K562 (cell line): ENCODE measurements around the gene RBMX. TPM values are rescaled to one million over a fixed set of nuclear protein-coding genes. Genes with fewer than 3 reads are reported as not detected.
A peak's percentile ranks its signal among the peaks of the same experiment; 100 is the strongest.

Source experiments
- CBX5 ChIP-seq: IDR thresholded peaks from 2 replicates; pipeline ENCODE4 v1.6.1; 2014; ENCODE audit warnings: low read depth, borderline replicate concordance
- CREM ChIP-seq: IDR thresholded peaks from 2 replicates; pipeline ENCODE4 v1.6.1; 2014; ENCODE audit warnings: antibody characterized with exemption, low read depth
- FIP1L1 ChIP-seq: fragments of 200-400 bp; formaldehyde crosslinking; IDR thresholded peaks from 2 replicates; pipeline ENCODE4 v1.6.1; 2018; ENCODE audit warnings: mild to moderate bottlenecking, low read depth, low read length; ENCODE audit not compliant: poor library complexity, severe bottlenecking
- NFIC ChIP-seq: fragments of 450-650 bp; IDR thresholded peaks from 2 replicates; pipeline ENCODE4 v1.6.1; 2017; ENCODE audit warnings: mild to moderate bottlenecking, inconsistent platforms
- RBM22 ChIP-seq: fragments of 200-400 bp; formaldehyde crosslinking; IDR thresholded peaks from 2 replicates; pipeline ENCODE4 v1.6.1; 2018; ENCODE audit warnings: low read length, low read depth; ENCODE audit not compliant: poor library complexity, severe bottlenecking
- TOE1 ChIP-seq, 2 experiments: fragments of 450-650 bp in 1 of 2; sonication (generic) in 1 of 2; formaldehyde crosslinking in 1 of 2; IDR thresholded peaks; 2 replicates each; pipeline versions ENCODE4 v1.7.1 to v1.8.0; 2016 to 2022; ENCODE audit warnings: borderline replicate concordance in 2 of 2, mild to moderate bottlenecking in 2 of 2, antibody characterized with exemption in 1 of 2, inconsistent platforms in 1 of 2, low read depth in 1 of 2, missing genetic modification reagents in 1 of 2, moderate library complexity in 1 of 2
- YY1 ChIP-seq, 3 experiments: IDR thresholded peaks; 2 replicates each; pipeline ENCODE4 v1.6.1; 2011; ENCODE audit warnings: low read length in 2 of 3, mild to moderate bottlenecking in 2 of 3, moderate library complexity in 2 of 3, borderline replicate concordance in 1 of 3, control low read depth in 1 of 3, low read depth in 1 of 3; ENCODE audit not compliant: insufficient read depth in 3 of 3, insufficient replicate concordance in 2 of 3, control insufficient read depth in 1 of 3, insufficient read length in 1 of 3; ENCODE audit errors: extremely low read depth in 1 of 3
- ZBED1 ChIP-seq: IDR thresholded peaks from 2 replicates; pipeline ENCODE4 v1.6.1; 2014
- ZKSCAN3 ChIP-seq: fragments of 250-450 bp; sonication (Bioruptor Pico); IDR thresholded peaks from 2 replicates; pipeline ENCODE4 v1.4.0; 2020
- ZNF79 ChIP-seq: fragments of 250-450 bp; sonication (Bioruptor Pico); IDR thresholded peaks from 2 replicates; pipeline ENCODE4 v1.4.0; 2020; ENCODE audit warnings: low read depth, mild to moderate bottlenecking, moderate library complexity
- polyA plus RNA-seq, 8 experiments: library from polyadenylated mRNA; depleted of rRNA in 4 of 8; stranded (reverse) in 5 of 8; unstranded in 3 of 8; fragments of >200 nt; fragmentation: Nextera tagmentation in 2 of 8; fragmentation: Illumina TruSeq in 1 of 8; extraction: Ambion mirVana in 2 of 8; extraction: Trizol in 1 of 8; gene quantifications; 2 replicates each; pipeline versions ENCODE4 v1.2.1 to v1.2.3, GENCODE V29; 2011 to 2014; ENCODE audit warnings: inconsistent platforms in 1 of 8, missing spikeins in 1 of 8
- total RNA-seq, 7 experiments: library from RNA; depleted of rRNA in 6 of 7; stranded (reverse); fragments of >200 nt in 6 of 7; fragmentation: Illumina TruSeq in 2 of 7; extraction: Trizol in 2 of 7; gene quantifications; 2 replicates each; pipeline versions ENCODE4 v1.2.1 to v1.2.3, GENCODE V29; 2011 to 2021; ENCODE audit warnings: low replicate concordance in 1 of 7
- TF ChIP-seq, protein P1 (sequence below): sonication (generic); formaldehyde crosslinking; IDR thresholded peaks from 2 replicates; pipeline ENCODE4 v1.4.0; 2020; ENCODE audit warnings: mild to moderate bottlenecking, missing genetic modification reagents
- TF ChIP-seq, protein P2 (sequence below): fragments of 250-450 bp; sonication (Bioruptor Pico); IDR thresholded peaks from 2 replicates; pipeline ENCODE4 v1.9.0; 2021; ENCODE audit warnings: mild to moderate bottlenecking, inconsistent platforms
- TF ChIP-seq, protein P3 (sequence below): conservative IDR thresholded peaks from 2 replicates; pipeline ENCODE4 v1.6.1; 2011; ENCODE audit warnings: low read depth, mild to moderate bottlenecking, low read length; ENCODE audit not compliant: control insufficient read depth
- TF ChIP-seq, protein P4 (sequence below), 2 experiments: fragments of 450-650 bp in 1 of 2; sonication (generic) in 1 of 2; formaldehyde crosslinking in 1 of 2; IDR thresholded peaks in 1 of 2; conservative IDR thresholded peaks in 1 of 2; 2 replicates each; pipeline versions ENCODE4 v1.6.1 to v1.8.1; 2016 to 2023; ENCODE audit warnings: mild to moderate bottlenecking in 2 of 2, moderate library complexity in 2 of 2, inconsistent platforms in 1 of 2, missing genetic modification reagents in 1 of 2
- TF ChIP-seq, protein P5 (sequence below): fragments of 450-650 bp; IDR thresholded peaks from 2 replicates; pipeline ENCODE4 v1.6.1; 2016; ENCODE audit warnings: borderline replicate concordance
- TF ChIP-seq, protein P6 (sequence below): sonication (generic); formaldehyde crosslinking; IDR thresholded peaks from 2 replicates; pipeline ENCODE4 v1.8.0; 2022; ENCODE audit warnings: missing genetic modification reagents, mild to moderate bottlenecking, borderline replicate concordance

The RBMX gene
- total and polyA plus RNA-seq, 9 of the 15 experiments (the other 6 are each of a cell fraction or from before 2014, with no cell fraction given), result 405 to 671 (median 540) TPM

DNA sequence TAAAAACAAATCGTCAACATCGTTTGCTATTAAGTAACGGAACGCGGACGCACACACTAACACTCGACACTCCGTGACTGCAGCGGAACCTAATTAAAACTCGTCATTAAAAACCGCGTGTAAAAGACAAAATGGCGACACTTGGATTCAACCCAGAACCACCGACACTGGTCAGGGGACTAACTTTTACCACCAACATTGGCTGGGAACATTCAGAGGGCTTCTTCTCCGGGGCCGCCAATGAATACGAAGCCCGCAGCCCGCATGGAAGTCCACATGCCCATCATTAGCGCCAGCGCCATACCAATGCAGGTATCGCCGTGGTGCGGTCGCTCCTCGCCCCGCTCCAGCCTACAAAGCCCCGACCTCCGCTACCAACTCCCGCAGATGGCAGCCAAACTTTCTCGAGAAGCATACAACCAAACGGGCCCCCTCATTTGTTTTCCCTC, 498 bp downstream of the RBMX start (continued):
- TF ChIP-seq, protein P1, sequence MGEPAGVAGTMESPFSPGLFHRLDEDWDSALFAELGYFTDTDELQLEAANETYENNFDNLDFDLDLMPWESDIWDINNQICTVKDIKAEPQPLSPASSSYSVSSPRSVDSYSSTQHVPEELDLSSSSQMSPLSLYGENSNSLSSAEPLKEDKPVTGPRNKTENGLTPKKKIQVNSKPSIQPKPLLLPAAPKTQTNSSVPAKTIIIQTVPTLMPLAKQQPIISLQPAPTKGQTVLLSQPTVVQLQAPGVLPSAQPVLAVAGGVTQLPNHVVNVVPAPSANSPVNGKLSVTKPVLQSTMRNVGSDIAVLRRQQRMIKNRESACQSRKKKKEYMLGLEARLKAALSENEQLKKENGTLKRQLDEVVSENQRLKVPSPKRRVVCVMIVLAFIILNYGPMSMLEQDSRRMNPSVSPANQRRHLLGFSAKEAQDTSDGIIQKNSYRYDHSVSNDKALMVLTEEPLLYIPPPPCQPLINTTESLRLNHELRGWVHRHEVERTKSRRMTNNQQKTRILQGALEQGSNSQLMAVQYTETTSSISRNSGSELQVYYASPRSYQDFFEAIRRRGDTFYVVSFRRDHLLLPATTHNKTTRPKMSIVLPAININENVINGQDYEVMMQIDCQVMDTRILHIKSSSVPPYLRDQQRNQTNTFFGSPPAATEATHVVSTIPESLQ (CRISPR knock-in tag), result no peak
- TF ChIP-seq FIP1L1, result peak; percentile 56
- TF ChIP-seq, protein P2, sequence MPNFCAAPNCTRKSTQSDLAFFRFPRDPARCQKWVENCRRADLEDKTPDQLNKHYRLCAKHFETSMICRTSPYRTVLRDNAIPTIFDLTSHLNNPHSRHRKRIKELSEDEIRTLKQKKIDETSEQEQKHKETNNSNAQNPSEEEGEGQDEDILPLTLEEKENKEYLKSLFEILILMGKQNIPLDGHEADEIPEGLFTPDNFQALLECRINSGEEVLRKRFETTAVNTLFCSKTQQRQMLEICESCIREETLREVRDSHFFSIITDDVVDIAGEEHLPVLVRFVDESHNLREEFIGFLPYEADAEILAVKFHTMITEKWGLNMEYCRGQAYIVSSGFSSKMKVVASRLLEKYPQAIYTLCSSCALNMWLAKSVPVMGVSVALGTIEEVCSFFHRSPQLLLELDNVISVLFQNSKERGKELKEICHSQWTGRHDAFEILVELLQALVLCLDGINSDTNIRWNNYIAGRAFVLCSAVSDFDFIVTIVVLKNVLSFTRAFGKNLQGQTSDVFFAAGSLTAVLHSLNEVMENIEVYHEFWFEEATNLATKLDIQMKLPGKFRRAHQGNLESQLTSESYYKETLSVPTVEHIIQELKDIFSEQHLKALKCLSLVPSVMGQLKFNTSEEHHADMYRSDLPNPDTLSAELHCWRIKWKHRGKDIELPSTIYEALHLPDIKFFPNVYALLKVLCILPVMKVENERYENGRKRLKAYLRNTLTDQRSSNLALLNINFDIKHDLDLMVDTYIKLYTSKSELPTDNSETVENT, result no peak
- peak; percentile 88 for TF ChIP-seq RBM22
- TF ChIP-seq YY1 (IDR thresholded peaks at IDR 0.05; ENCODE audit: borderline replicate concordance in 1 of 3, control insufficient read depth in 1 of 3, extremely low read depth in 1 of 3, insufficient read depth in 3 of 3, insufficient read length in 1 of 3, insufficient replicate concordance in 2 of 3, low read depth in 1 of 3, low read length in 2 of 3), result peak in 2 of 3 experiments; percentile 51 to 87
- 0 out of 2 replicates have a peak, but pooled peaks have one; percentile 25 for TF ChIP-seq CREM
- TF ChIP-seq TOE1 (IDR thresholded peaks at IDR 0.05; ENCODE audit: borderline replicate concordance), result peak; percentile 8; the same call in 1 of the 2 replicates
- TF ChIP-seq TOE1 (CRISPR knock-in tag; IDR thresholded peaks at IDR 0.05; ENCODE audit: borderline replicate concordance, low read depth), result no peak
- TF ChIP-seq ZBED1, result no peak
- TF ChIP-seq ZKSCAN3, result no peak
- TF ChIP-seq, protein P3, sequence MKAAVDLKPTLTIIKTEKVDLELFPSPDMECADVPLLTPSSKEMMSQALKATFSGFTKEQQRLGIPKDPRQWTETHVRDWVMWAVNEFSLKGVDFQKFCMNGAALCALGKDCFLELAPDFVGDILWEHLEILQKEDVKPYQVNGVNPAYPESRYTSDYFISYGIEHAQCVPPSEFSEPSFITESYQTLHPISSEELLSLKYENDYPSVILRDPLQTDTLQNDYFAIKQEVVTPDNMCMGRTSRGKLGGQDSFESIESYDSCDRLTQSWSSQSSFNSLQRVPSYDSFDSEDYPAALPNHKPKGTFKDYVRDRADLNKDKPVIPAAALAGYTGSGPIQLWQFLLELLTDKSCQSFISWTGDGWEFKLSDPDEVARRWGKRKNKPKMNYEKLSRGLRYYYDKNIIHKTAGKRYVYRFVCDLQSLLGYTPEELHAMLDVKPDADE, result no peak
- no peak for TF ChIP-seq ZNF79 (CRISPR knock-in tag)
- no peak for TF ChIP-seq CBX5
- TF ChIP-seq, protein P4, sequence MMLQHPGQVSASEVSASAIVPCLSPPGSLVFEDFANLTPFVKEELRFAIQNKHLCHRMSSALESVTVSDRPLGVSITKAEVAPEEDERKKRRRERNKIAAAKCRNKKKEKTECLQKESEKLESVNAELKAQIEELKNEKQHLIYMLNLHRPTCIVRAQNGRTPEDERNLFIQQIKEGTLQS (IDR thresholded peaks at IDR 0.05), result no peak
- TF ChIP-seq, protein P4 (CRISPR knock-in tag; conservative IDR thresholded peaks at IDR 0.05), result no peak
- TF ChIP-seq, protein P5, sequence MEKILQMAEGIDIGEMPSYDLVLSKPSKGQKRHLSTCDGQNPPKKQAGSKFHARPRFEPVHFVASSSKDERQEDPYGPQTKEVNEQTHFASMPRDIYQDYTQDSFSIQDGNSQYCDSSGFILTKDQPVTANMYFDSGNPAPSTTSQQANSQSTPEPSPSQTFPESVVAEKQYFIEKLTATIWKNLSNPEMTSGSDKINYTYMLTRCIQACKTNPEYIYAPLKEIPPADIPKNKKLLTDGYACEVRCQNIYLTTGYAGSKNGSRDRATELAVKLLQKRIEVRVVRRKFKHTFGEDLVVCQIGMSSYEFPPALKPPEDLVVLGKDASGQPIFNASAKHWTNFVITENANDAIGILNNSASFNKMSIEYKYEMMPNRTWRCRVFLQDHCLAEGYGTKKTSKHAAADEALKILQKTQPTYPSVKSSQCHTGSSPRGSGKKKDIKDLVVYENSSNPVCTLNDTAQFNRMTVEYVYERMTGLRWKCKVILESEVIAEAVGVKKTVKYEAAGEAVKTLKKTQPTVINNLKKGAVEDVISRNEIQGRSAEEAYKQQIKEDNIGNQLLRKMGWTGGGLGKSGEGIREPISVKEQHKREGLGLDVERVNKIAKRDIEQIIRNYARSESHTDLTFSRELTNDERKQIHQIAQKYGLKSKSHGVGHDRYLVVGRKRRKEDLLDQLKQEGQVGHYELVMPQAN, result no peak
- TF ChIP-seq NFIC, result peak; percentile 41
- TF ChIP-seq, protein P6, sequence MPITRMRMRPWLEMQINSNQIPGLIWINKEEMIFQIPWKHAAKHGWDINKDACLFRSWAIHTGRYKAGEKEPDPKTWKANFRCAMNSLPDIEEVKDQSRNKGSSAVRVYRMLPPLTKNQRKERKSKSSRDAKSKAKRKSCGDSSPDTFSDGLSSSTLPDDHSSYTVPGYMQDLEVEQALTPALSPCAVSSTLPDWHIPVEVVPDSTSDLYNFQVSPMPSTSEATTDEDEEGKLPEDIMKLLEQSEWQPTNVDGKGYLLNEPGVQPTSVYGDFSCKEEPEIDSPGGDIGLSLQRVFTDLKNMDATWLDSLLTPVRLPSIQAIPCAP, result peak; percentile 32; the same call in 1 of the 2 replicates
